HEK293 (cell line): ENCODE measurements around the gene LAD1.

Source experiments
- CTCF ChIP-seq: fragments of 450-650 bp; formaldehyde crosslinking; IDR thresholded peaks from 2 replicates; pipeline ENCODE4 v1.5.1; 2016; ENCODE audit warnings: missing biosample characterization, missing genetic modification characterization
- ZBTB8A ChIP-seq: fragments of 450-650 bp; formaldehyde crosslinking; IDR thresholded peaks from 2 replicates; pipeline ENCODE4 v1.5.1; 2016; ENCODE audit warnings: missing biosample characterization, missing genetic modification characterization
- TF ChIP-seq, protein P1 (sequence below): fragments of 450-650 bp; formaldehyde crosslinking; IDR thresholded peaks from 2 replicates; pipeline ENCODE4 v1.5.1; 2016; ENCODE audit warnings: missing biosample characterization, missing genetic modification characterization

- TF ChIP-seq, protein P1, sequence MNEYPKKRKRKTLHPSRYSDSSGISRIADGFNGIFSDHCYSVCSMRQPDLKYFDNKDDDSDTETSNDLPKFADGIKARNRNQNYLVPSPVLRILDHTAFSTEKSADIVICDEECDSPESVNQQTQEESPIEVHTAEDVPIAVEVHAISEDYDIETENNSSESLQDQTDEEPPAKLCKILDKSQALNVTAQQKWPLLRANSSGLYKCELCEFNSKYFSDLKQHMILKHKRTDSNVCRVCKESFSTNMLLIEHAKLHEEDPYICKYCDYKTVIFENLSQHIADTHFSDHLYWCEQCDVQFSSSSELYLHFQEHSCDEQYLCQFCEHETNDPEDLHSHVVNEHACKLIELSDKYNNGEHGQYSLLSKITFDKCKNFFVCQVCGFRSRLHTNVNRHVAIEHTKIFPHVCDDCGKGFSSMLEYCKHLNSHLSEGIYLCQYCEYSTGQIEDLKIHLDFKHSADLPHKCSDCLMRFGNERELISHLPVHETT (tag by site-specific recombination) = no peak
- TF ChIP-seq ZBTB8A (tag by site-specific recombination) (no peak), CTCF (no peak)
These were observed 38.0 kb downstream of the LAD1 start for GRCh38 chr1:201360901-201361651.
